Stomach (tissue), 9 donors: Measurements from ENCODE around the gene ERRFI1. TPM values are rescaled to one million over a fixed set of nuclear protein-coding genes. Genes with fewer than 3 reads are reported as not detected.
A peak's percentile ranks its signal among the peaks of the same experiment; 100 is the strongest.

Experiments used
- DNase-seq, 2 donors: peaks; one replicate each; pipeline versions ENCODE4 v3.0.0 to v3.0.0-alpha.2; 2013 to 2019
- H3K27ac ChIP-seq, 5 donors: fragments of 200-600 bp in 4 of 5; sonication (generic) in 4 of 5; one replicate each; pipeline ENCODE4 v1.5.1; 2013 to 2019; ENCODE audit warnings: mild to moderate bottlenecking in 1 of 5, moderate library complexity in 1 of 5
- H3K27me3 ChIP-seq, 3 donors: fragments of 200-600 bp; sonication (generic); one replicate each; pipeline ENCODE4 v1.5.1; 2017 to 2019; ENCODE audit warnings: mixed run types in 1 of 3
- H3K36me3 ChIP-seq, 4 donors: fragments of 200-600 bp; sonication (generic); 1 replicate in 3 of 4; 2 replicates in 1 of 4; pipeline ENCODE4 v1.5.1; 2016 to 2019
- H3K4me1 ChIP-seq, 4 donors: fragments of 200-600 bp; sonication (generic); one replicate each; pipeline ENCODE4 v1.5.1; 2016 to 2019
- H3K4me3 ChIP-seq, 4 donors: fragments of 200-600 bp; sonication (generic) in 3 of 4; one replicate each; pipeline ENCODE4 v1.5.1; 2016 to 2019; ENCODE audit warnings: mild to moderate bottlenecking in 1 of 4
- H3K9me3 ChIP-seq, 4 donors: fragments of 200-600 bp; sonication (generic); one replicate each; pipeline ENCODE4 v1.5.1; 2016 to 2019
- CTCF ChIP-seq, 7 experiments: fragments of 450-650 bp in 4 of 7; fragments of 200-600 bp in 3 of 7; sonication (generic) in 3 of 7; IDR thresholded peaks; one replicate each; pipeline ENCODE4 v1.5.1; 2016 to 2019; ENCODE audit warnings: antibody characterized with exemption in 7 of 7, control low read depth in 2 of 7, mild to moderate bottlenecking in 1 of 7
- EP300 ChIP-seq: sonication (generic); formaldehyde crosslinking; IDR thresholded peaks from one replicate; pipeline ENCODE4 v1.6.1; 2017; ENCODE audit warnings: antibody characterized with exemption
- POLR2A ChIP-seq, 4 donors: fragments of 450-650 bp; IDR thresholded peaks; one replicate each; pipeline ENCODE4 v1.6.1; 2016; ENCODE audit warnings: antibody characterized with exemption in 4 of 4, control low read depth in 2 of 4, mild to moderate bottlenecking in 1 of 4, moderate library complexity in 1 of 4
- POLR2AphosphoS5 ChIP-seq, 3 donors: sonication (generic); formaldehyde crosslinking; IDR thresholded peaks; one replicate each; pipeline ENCODE4 v1.6.1; 2016; ENCODE audit warnings: antibody characterized with exemption in 3 of 3
- WGBS, 5 donors: extraction: QIAGEN DNeasy Blood & Tissue Kit in 3 of 5; methylation state at CpG; one replicate each; pipeline versions ENCODE4 v1.1.5 to v1.1.7; 2013 to 2018; 5-methylcytosine and 5-hydroxymethylcytosine counted together
- intact Hi-C: fragments of 100-400 bp; cut with DNase I; formaldehyde crosslinking; loops from one replicate; pipeline ENCODE4 v1.15.1; 2023; ENCODE audit warnings: low total_unique reads
- polyA plus RNA-seq, 3 donors: library from polyadenylated mRNA; stranded (reverse); fragments of 200-250 nt; gene quantifications; one replicate each; pipeline ENCODE4 v1.2.3, GENCODE V29; 2013
- total RNA-seq, 5 donors: library from RNA; depleted of rRNA; stranded (reverse); fragments of >200 nt; gene quantifications; one replicate each; pipeline versions ENCODE4 v1.1.0 to v1.2.3, GENCODE V29; 2014 to 2016
- donor health status: healthy with polysubstance abuse.
- donor health status: Bipolar disorder and iron deficiency.
- donor health status: healthy.

Gene ERRFI1
- total and polyA plus RNA-seq, 8 donors, result 3.5 to 201 (median 58.5) TPM

DNA sequence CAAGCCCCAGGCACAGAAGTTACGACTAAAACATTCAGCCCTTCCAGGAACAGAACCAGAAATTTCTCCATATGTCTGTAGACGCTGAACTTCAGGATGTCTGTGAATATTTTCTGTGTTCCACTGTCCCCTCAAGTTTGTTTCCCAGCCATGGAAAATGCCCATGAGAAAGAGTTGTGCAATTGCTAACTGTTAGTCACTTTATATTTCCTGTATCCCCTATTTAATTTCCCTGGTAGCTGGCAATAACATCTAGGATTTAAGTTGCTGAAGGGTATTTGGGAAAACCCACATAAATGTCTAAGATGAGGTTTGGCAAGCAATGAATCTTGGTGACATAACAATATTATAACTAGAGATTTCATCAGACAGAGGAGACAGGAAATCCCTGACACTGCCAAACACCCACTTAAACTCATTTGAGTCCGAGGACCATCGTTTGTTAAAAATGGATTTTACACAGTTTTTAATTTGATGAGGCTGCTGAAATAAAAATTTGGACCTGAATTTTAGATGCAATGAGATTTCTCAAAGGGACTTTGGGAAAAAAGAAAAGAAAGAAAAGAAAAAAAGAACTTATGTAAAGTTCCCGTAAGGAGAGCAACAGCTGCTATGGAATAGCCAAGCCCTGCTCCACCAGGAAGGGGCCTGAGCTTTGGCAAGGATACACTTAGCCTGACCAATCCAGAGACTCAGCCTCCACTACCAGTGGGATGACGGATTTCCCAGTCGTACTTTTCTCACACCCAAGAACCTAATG is 21.8 kb upstream of the ERRFI1 start:
- 45 to 71% (median 62%) methylated on average over 7 of the region's 7 CpGs for WGBS, 5 donors

GRCh38 chr1:8047112-8047511 is 21.0 kb upstream of the ERRFI1 start:
- DNase-seq, result no peak
- H3K9me3 ChIP-seq, result no peaks in the 10 kb centered on the region
- no peak overlapping the region for H3K4me3 ChIP-seq
- no peak for TF ChIP-seq EP300
- TF ChIP-seq POLR2AphosphoS5 (IDR thresholded peaks at IDR 0.05), result peak; percentile 32 to 53 (median 35)
- no peaks in the 10 kb centered on the region for H3K36me3 ChIP-seq
- H3K27me3 ChIP-seq, result no peaks in the 10 kb centered on the region
- intact Hi-C loops, result no loop called here
- 62 to 83% (median 75%) methylated on average over 3 of the region's 3 CpGs for WGBS, 5 donors
- H3K27ac ChIP-seq, result peak overlapping the region in 4 of 5 donors; percentile 47 to 68 (median 48)
- H3K4me1 ChIP-seq, result peaks cover 0 to 29% (median 6%) of the 10 kb centered on the region in 4 donors

More for the DNA sequence above, 21.8 kb upstream of the ERRFI1 start:
- intact Hi-C loops, result no loop called here
- H3K4me1 ChIP-seq, result peaks cover 0 to 25% (median 6%) of the 10 kb centered on the region in 4 donors
- no peak overlapping the region for H3K4me3 ChIP-seq
- no peaks in the 10 kb centered on the region for H3K9me3 ChIP-seq
- H3K27me3 ChIP-seq, result no peaks in the 10 kb centered on the region
- peak in 1 of 3 donors; percentile 29 for TF ChIP-seq POLR2AphosphoS5 (IDR thresholded peaks at IDR 0.05)
- no peak for TF ChIP-seq POLR2A (IDR thresholded peaks at IDR 0.05)
- H3K27ac ChIP-seq, result peak overlapping the region in 4 of 5 donors; percentile 47 to 68 (median 48)
- no peaks in the 10 kb centered on the region for H3K36me3 ChIP-seq
- DNase-seq, result peak in 1 of 2 donors; percentile 54

DNA sequence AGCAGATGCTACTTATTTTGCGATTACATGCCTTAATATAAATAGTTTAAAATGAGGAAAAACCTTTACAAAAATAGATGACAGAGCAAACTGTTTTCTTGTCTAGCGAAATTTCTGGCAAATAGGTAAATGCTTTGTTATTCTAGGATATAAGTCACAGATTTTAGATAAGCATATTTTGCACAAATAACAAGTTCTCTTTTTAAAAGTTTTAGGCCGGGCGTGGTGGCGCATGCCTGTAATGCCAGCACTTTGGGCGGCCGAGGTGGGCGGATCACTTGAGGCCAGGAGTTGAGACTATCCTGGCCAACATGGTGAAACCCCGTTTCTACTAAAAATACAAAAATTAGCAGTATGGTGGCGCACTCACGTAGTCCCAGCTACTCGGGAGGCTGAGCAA is 20.3 kb upstream of the ERRFI1 start:
- H3K27ac ChIP-seq, result no peak overlapping the region
- no peak for DNase-seq
- no peak for TF ChIP-seq POLR2A (IDR thresholded peaks at IDR 0.05)
- no peak for TF ChIP-seq EP300
- TF ChIP-seq CTCF (IDR thresholded peaks at IDR 0.05), result no peak
- no peak for TF ChIP-seq POLR2AphosphoS5 (IDR thresholded peaks at IDR 0.05)
- no peaks in the 10 kb centered on the region for H3K36me3 ChIP-seq
- no peaks in the 10 kb centered on the region for H3K27me3 ChIP-seq
- H3K9me3 ChIP-seq, result peaks cover 0 to 6% (median 0%) of the 10 kb centered on the region in 4 donors
- H3K4me1 ChIP-seq, result peaks cover 0 to 29% (median 6%) of the 10 kb centered on the region in 4 donors
- intact Hi-C loops, result no loop called here
- H3K4me3 ChIP-seq, result no peak overlapping the region
- WGBS, 5 donors, result 90 to 96% (median 93%) methylated on average over 12 of the region's 12 CpGs

GRCh38 chr1:8043621-8044020 is 17.5 kb upstream of the ERRFI1 start:
- intact Hi-C loops, result no loop called here
- no peak for TF ChIP-seq EP300
- no peak for TF ChIP-seq POLR2AphosphoS5 (IDR thresholded peaks at IDR 0.05)
- TF ChIP-seq POLR2A (IDR thresholded peaks at IDR 0.05), result no peak
- Histone ChIP-seq H3K27me3 (no peaks in the 10 kb centered on the region), H3K36me3 (no peaks in the 10 kb centered on the region), H3K4me1 (peaks cover 0 to 36% (median 6%) of the 10 kb centered on the region in 4 donors), H3K4me3 (no peak overlapping the region), H3K27ac (no peak overlapping the region), H3K9me3 (peaks cover 0 to 11% (median 0%) of the 10 kb centered on the region in 4 donors)
- DNase-seq, result no peak
- 67 to 89% (median 83%) methylated on average over 2 of the region's 2 CpGs for WGBS, 5 donors

GRCh38 chr1:8042134-8042533 is 16.0 kb upstream of the ERRFI1 start:
- no peak for DNase-seq
- H3K27me3 ChIP-seq, result no peaks in the 10 kb centered on the region
- TF ChIP-seq EP300 (no peak), POLR2A (IDR thresholded peaks at IDR 0.05) (no peak), POLR2AphosphoS5 (IDR thresholded peaks at IDR 0.05) (no peak), CTCF (IDR thresholded peaks at IDR 0.05) (no peak)
- no peaks in the 10 kb centered on the region for H3K36me3 ChIP-seq
- H3K27ac ChIP-seq, result no peak overlapping the region
- peaks cover 0 to 11% (median 0%) of the 10 kb centered on the region in 4 donors for H3K9me3 ChIP-seq
- H3K4me1 ChIP-seq, result peaks cover 0 to 23% (median under 1%) of the 10 kb centered on the region in 4 donors
- intact Hi-C loops, result no loop called here
- 85 to 91% (median 89%) methylated on average over 3 of the region's 3 CpGs for WGBS, 5 donors
- H3K4me3 ChIP-seq, result no peak overlapping the region
